Measurements from ENCODE around the gene C17orf67. TPM values are rescaled to one million over a fixed set of nuclear protein-coding genes. Genes with fewer than 3 reads are reported as not detected.

C17orf67 gene
- total RNA-seq, 1 donor from 2014 or later = 1.4 TPM

GRCh38 chr17:56770427-56770826, 63.3 kb downstream of the C17orf67 start:
- Histone ChIP-seq H3F3A (ENCODE audit: low read depth) (no peaks in the 10 kb centered on the region), H3K36me3 (no peaks in the 10 kb centered on the region), H3K4me2 (no peak overlapping the region), H3K9ac (no peak overlapping the region), H3K4me1 (peaks cover 17% of the 10 kb centered on the region), H3K27ac (no peak overlapping the region), H2AFZ (replicated peaks) (no peak overlapping the region), H3K4me3 (no peak overlapping the region), H3K27me3 (no peaks in the 10 kb centered on the region), H3K9me3 (ENCODE audit: low read depth) (no peaks in the 10 kb centered on the region), H3K79me2 (ENCODE audit: low read depth) (no peaks in the 10 kb centered on the region), H4K20me1 (ENCODE audit: low read depth) (no peaks in the 10 kb centered on the region)
- Mint-ChIP-seq H3K27me3 (ENCODE audit: insufficient read depth, low read depth) (no peaks in the 10 kb centered on the region), H3K36me3 (no peaks in the 10 kb centered on the region), H3K4me1 (peaks cover 19% of the 10 kb centered on the region), H3K9me3 (no peaks in the 10 kb centered on the region), H3K4me3 (no peak overlapping the region), H3K27ac (no peak overlapping the region)
- no peak for DNase-seq (ENCODE audit: low spot score)
- TF ChIP-seq EZH2phosphoT487 (IDR thresholded peaks at IDR 0.05) (no peak), EZH2 (IDR thresholded peaks at IDR 0.05) (no peak), CTCF (IDR thresholded peaks at IDR 0.05) (no peak)

GRCh38 chr17:56765449-56765848, 68.3 kb downstream of the C17orf67 start:
- Histone ChIP-seq H4K20me1 (ENCODE audit: low read depth) (no peaks in the 10 kb centered on the region), H3K9ac (no peak overlapping the region), H3F3A (ENCODE audit: low read depth) (no peaks in the 10 kb centered on the region), H2AFZ (replicated peaks) (no peak overlapping the region), H3K4me1 (peaks cover 19% of the 10 kb centered on the region), H3K79me2 (ENCODE audit: low read depth) (no peaks in the 10 kb centered on the region), H3K4me2 (no peak overlapping the region), H3K27ac (no peak overlapping the region), H3K9me3 (ENCODE audit: low read depth) (no peaks in the 10 kb centered on the region), H3K36me3 (no peaks in the 10 kb centered on the region), H3K4me3 (no peak overlapping the region), H3K27me3 (no peaks in the 10 kb centered on the region)
- Mint-ChIP-seq H3K9me3 (no peaks in the 10 kb centered on the region), H3K4me3 (no peak overlapping the region), H3K4me1 (peaks cover 35% of the 10 kb centered on the region), H3K27ac (peak overlapping the region; percentile 43), H3K36me3 (no peaks in the 10 kb centered on the region), H3K27me3 (ENCODE audit: insufficient read depth, low read depth) (no peaks in the 10 kb centered on the region)
- TF ChIP-seq CTCF (IDR thresholded peaks at IDR 0.05) (no peak), EZH2 (IDR thresholded peaks at IDR 0.05) (no peak), EZH2phosphoT487 (IDR thresholded peaks at IDR 0.05) (no peak)
- no peak for DNase-seq (ENCODE audit: low spot score)

- Histone ChIP-seq H3K4me2 (no peak overlapping the region), H3K4me1 (peaks cover 19% of the 10 kb centered on the region), H3K27ac (no peak overlapping the region), H3K79me2 (ENCODE audit: low read depth) (no peaks in the 10 kb centered on the region), H3K4me3 (no peak overlapping the region), H3K9me3 (ENCODE audit: low read depth) (no peaks in the 10 kb centered on the region), H2AFZ (replicated peaks) (no peak overlapping the region), H3F3A (ENCODE audit: low read depth) (no peaks in the 10 kb centered on the region), H3K27me3 (no peaks in the 10 kb centered on the region), H3K36me3 (no peaks in the 10 kb centered on the region), H3K9ac (no peak overlapping the region), H4K20me1 (ENCODE audit: low read depth) (no peaks in the 10 kb centered on the region)
- DNase-seq (ENCODE audit: low spot score) = no peak
- peaks cover 3% of the 10 kb centered on the region for H3K9me3 Mint-ChIP-seq
- H3K27ac Mint-ChIP-seq = no peak overlapping the region
- peaks cover 32% of the 10 kb centered on the region for H3K4me1 Mint-ChIP-seq
- no peak overlapping the region for H3K4me3 Mint-ChIP-seq
- TF ChIP-seq EZH2phosphoT487 (IDR thresholded peaks at IDR 0.05) = no peak
- TF ChIP-seq EZH2 (IDR thresholded peaks at IDR 0.05) = no peak
- TF ChIP-seq CTCF (IDR thresholded peaks at IDR 0.05) = no peak
- no peaks in the 10 kb centered on the region for H3K36me3 Mint-ChIP-seq
- H3K27me3 Mint-ChIP-seq (ENCODE audit: insufficient read depth, low read depth) = peaks cover 4% of the 10 kb centered on the region
Observed at GRCh38 chr17:56762988-56763387, 70.7 kb downstream of the C17orf67 start.

Measured in neural progenitor cell (in vitro differentiated cells).